C1 segment of cervical spinal cord (tissue), 14 donors: ENCODE results near the gene HPCA.

Experiments used
- DNase-seq, 14 donors: peaks; one replicate each; lab custom pipeline; 2025; lab: John Stamatoyannopoulos, UW

Gene HPCA

DNA sequence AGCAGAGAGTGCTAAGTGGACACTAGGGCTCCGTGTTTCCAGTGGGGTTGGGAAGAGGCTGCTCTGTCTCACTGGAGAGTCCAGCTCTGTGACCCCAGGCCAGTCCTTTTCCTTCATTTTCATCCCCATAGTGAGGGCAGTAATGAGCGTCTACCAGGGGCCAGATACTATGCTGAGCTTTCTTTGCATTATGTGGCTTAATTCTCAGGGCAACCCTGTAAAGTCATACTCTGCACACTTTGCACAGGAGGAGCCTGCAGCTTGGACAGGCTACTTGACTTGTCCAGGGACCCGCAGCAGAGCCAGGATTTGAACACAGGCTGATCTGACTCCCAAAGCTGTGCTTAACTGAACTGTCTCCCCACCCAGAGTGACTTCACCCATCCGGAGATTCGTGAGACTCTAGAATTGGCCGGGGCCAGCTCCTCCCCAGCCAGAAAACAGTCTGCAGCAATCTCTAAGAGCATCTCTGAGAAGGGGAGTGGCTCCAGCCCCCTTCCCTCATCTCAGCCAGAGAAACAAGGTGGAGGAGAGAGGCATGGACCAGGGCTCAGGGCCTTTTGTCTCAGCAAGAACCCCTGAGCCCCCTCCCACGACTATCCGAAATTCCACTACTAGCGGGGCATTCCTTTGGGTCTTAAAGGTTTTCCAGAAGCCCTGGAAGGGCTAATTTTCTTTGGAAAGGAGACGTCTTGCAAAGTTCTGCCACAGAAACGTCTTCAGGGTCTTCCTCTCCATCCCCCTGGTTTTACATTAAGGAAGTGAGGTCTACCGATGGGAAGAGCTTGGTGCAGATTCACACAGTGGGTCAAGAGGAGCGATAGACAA, 14.7 kb upstream of the HPCA start:
- no peak for DNase-seq

DNA sequence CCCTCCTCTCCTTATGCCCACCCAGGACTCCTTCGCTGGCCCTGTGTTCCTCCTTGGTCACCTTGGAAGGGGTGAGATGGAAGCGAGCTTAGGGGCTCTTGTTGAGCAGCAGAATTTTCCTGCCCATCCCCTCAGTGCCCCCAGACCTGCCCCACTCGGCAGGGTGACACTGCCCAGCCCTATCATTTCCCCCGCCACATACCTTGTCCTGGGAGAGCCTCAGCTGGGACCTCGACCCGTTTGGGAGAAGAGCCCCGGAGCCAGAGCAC, 14.2 kb upstream of the HPCA start:
- no peak for DNase-seq

DNA sequence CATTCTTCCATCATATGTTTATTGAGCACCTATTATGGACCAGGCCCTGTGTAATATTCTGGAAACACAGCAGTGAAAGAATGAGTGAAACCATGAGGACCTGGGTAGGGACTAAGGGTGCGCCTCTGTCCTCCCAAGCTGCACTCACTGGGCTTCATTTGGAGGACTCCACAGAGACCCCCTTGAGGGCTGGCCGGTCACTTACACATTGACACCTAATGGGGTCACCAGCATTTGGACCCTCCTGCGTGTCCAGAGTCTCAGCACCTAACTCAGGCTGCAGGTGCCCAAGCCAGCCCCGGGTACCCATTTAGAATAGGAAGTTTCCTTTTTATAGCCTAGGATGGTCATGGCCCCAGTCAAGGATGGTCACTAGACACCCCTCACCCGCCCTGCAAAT, 12.8 kb upstream of the HPCA start:
- DNase-seq = no peak

DNA sequence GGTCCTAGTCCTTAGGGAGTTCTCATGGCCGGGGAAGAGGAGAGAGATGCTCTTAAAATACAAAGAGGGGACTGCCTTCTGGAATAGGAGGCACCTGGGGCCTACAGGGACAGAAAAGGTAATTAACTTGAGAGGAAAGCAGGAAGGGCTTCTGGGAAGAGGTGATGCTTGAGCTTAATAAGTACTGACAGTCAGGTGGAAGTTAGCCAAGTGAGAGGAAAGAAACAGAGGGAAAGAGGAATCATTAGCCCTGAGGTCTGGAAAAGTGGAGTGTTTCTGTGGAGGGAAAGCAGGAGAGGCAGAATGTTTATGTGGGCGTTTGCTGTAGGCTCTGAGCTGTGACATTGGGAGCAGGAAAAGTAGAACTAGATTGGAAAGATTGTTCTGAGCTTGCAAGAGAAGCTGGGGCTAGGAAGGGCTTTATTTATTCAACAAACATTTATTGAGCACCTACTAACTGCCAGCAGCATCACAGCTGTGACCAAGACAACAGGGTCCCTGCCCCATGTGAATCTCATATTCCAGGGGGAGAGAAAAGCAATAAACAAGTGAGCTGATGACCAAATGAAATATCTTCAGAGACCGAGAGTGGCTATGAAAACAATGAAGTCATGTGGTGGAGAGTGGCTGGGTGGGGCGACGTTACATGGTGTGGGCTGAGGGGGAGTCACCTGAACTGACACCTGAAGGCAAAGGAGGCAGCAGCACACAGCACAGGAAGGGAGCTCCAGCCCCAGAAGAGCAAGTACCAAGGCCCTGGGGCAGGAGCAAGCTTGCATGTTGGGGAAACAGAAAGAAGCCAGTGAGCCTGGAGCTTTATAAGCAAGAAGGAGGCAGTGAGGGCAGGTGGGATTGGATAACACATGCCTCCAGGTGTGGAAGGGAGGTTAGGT, 11.2 kb upstream of the HPCA start:
- no peak for DNase-seq

DNA sequence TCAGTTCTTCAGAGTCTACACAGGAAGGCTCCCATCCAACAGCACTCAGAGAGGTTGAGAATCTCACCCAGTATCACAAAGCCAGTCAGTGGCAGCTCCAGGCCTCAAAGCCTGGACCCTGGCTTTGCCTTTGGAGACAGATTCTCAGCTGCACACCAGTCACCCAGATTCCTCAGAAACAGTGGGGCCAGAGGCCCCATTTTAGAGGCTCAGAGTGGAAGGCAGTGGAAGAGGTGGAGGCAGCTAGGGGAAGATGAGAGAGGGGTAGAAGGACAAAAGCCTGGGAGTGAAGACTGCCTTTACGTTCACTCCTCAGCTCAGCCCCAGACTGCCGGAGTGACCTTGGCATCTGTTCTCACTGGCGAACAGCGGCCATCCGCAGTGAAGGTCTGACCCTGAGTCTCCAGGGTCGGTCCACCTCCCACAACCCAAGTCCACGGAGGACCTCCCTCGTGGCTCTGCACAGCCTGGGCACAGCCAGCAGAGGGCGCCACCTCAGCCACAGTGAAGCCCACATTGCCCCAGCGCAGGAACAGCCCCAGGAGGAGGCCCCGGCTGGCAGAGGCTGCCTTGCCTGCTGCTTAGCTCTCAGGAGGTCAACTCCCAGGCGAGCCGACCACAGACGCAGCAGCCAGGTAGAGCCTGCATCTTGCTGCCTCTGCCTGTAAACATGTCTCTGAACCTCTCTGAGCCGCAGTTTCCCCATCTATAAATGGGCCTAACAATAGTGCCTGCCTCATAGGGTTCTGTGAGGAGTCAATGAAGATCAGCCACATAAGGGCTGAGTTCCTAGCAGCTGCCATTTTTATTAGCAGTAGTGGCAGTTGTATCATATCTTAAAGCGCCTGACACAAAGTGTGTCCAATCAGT, 9.7 kb upstream of the HPCA start:
- DNase-seq = peak in 8 of 14 donors; percentile 21 to 62 (median 28)

DNA sequence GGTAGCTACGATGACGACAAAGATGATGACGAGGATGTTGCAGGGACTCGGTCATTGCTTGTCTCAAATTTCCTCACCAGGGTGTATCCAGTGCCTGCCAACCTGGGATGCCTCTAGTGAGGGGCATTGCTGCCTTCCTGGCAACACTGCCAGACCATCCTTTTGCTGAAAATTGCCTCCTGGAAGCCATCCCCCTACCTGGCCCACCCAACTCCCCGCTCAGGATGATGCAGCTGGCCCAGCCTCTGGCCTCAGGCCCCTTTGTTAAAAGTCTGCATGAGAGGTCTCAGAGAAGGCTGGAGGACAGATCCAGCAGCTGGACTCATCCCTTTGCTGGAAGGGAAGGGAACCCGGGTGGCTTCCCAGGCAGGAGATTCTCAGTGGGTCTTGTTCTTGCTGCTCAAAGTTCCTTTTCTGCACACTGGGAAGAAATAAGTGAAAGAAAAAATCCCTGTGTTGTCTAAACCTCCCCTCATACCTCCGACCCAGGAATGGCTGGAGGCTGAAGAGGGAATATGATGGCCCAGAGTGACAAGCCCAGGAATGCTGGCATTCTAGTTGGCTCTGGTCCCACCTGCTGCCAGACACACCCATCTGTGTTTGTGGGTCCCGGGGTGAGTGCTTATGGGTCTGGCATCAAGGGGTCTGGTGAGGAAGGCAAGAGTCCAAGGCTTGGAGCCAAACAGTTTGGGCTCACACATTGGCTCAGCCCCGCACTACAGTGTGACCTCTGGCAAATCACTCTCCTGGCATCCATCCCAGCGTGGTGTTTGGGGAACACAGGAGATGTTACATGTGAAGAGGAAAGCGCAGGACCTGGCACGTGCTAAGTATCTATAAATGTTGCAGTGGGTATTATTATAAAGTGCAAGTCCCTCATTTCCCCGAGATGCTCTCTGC, 8.8 kb upstream of the HPCA start:
- DNase-seq = peak in 1 of 14 donors; percentile 85

DNA sequence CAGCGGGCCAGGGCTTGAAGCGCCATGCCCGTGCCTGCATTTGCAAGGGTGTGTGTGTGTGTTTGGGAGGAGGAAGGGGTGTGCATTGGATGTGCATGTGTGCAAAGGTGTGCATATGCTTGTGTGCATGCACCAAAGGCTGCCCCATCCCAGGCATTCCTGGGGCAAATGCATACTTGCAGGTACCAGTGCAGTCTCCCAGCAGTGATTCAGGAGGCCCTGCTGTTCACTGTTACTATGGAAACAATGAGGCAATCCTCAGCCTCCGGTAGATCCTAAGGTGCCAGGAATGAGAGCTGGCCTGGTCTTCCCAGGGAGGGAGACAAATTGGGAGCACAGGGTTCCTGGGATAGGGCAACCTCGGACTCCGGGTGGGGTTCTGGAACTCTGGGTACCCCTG, 8.1 kb upstream of the HPCA start:
- DNase-seq = peak in 1 of 14 donors; percentile 91

DNA sequence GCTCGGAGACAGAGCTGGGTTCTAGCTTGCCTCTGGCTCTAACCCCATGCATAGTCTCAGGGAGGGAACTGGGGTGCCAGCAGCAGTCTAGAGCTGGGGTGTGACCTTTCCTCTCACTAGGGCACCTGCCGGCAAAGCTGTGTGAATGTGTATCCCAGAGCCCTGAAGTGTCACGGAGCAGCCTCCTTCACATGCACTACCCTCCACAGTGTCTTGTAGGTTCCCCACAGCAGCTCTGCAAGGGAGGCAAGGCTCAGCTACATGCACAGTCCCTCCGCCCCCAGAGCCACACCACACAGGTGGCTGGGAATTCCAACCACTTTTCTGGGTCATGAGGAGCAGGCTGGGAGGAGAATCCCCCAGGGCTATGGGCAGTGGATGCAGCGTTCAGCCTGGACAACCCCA, 7.7 kb upstream of the HPCA start:
- no peak for DNase-seq

DNA sequence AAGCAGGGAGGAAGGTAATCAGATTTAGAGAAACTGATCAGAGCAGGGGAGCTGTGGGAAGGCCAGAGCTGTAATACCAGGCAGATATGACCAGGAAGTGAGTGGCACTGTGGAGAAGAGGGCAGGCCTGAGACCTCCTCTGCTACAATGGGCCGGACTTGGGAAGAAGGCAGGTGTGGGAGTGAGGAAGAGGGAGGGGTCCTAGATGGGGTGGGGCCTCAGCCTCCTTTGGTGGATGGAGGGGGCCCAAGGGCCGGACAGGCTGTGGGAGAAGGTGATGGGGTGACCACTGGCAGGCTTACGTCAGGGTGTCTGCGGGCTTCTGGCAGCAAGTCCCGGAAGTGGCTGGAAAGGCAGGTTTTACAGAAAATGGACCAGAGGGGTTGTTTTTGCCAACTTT, 5.0 kb upstream of the HPCA start:
- no peak for DNase-seq

DNA sequence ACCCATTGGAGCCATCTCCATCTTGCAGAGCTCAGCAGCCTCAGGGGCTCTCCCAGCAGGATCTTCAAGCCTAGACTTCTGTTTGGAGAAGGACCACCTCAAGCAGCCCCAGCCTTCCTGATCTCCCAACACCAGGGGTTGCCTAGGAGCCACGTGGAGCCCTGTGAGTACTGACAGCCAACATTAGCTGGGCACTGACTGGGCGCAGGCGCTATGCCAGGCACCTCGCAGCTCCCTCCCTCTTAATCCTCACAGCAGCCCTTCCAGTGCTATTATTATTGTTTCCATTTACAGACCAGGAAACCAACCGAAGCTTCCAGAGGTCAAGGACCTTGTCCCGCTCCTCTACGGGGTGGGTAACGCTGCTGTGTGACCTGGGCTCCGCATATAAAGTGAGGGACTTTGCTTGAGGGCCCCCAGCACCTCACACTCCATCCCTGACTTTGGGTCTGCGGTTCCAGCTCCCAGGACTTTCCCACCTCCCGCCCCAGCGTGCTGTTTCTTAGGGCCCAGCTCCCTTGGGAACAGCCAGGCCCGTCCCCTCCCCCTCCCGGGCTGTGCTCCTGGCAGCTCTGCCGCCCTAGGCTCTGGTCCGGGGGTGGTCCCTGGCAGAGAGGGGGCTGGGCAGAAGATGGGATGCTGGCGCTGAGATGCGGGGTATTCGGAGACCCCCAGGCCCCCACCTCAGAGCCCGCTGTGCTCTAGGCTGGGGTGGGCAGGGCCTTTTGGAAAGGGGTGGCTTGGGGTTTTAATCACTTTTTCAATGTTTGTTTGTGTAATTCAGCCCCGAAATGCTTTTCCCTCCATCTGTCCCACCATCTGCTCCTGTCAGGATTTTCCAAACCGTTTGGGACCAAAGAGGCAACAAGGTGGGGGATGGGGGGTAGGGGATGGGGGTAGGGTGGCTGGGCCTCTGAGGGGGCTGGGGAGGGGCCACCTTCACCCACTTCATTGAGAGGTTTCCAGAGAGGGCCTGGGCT, 4.1 kb upstream of the HPCA start:
- DNase-seq = peak in 9 of 14 donors; percentile 16 to 92 (median 36)

DNA sequence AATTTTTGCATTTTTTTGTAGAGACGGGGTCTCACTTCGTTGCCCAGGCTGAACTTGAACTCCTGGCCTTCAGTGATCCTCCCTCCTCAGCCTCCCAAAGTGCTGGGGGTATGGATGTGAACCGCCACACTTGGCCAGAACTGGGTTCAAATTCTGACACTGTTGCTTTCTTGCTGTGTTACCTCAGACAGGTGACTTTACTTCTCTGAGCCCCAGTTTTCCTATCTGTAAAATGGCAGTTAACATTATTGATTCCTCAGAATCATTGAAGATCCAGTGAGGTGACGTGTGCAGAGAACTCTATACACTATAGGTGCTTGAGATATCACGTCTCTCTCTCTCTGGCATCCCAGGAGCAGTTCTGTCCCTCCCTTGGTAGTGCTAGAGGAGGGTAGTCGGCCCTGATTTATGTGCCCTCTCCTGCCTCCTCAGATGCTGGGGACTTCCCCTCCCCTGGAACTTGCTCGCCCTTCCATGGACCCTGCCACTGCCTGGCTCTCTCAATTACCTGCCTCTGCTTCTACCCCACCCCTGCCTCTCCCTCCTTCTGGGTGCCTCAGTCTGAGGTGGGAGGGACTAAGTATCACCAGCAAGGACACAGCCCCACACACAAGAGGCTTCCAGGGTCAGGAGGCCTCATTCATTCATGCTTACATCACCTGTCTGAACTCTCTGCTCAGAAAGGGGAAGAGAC, 2.8 kb upstream of the HPCA start:
- DNase-seq = peak in 1 of 14 donors; percentile 26

DNA sequence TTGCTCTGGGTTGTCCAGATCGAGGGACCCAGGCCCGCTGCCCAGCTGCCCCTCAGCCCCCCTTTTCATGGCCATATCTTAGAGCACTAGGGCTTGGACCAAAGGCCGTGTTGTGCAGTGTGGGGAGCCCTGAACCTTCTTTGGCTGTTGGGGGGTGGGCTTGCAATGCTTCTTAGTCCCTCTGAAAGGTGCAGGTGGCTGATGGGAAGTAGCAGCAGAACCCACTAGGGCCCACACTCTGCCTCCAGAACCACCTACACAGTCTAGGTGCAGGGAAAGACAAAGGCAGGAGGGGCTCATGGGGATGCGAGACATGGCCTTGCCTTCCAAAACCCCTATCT, 2.3 kb upstream of the HPCA start:
- no peak for DNase-seq

DNA sequence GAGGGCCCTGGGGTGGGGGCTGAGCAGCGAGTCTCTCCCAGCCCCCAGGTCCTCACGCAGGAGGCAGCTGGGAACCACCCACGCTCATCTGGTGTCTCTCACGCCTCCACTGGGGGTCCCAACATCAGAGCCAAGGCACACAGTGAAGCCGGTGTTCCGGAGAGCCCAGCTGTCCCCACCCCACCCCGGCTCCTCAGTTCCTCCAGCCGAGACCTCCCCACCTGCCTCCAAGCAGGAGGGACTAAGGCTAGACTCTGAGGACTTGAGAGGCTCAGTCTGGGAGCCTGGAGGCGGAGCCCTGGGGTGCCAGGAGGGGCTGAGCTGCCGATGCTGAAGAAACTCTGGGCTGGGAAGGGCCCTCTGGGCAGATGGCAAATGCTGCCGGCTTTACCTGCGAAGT, 1.6 kb upstream of the HPCA start:
- DNase-seq = peak in 1 of 14 donors; percentile 34

DNA sequence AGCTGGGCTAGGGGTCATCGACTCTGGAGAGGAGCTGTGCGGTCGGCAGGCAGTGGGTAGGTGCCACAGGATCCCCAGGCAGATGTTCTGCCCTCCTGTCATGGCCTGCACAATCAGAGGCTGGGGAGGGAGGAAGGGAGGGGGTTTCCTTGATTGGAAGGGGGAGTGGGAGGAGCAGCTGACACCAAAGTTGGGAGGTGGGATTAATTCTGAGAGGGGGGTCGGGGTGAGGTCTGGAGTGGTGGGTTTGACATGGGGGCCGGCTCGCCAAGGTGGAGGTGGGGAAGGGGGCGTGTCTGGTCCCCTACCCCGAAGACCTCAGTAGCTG, 651 bp upstream of the HPCA start:
- DNase-seq = no peak

DNA sequence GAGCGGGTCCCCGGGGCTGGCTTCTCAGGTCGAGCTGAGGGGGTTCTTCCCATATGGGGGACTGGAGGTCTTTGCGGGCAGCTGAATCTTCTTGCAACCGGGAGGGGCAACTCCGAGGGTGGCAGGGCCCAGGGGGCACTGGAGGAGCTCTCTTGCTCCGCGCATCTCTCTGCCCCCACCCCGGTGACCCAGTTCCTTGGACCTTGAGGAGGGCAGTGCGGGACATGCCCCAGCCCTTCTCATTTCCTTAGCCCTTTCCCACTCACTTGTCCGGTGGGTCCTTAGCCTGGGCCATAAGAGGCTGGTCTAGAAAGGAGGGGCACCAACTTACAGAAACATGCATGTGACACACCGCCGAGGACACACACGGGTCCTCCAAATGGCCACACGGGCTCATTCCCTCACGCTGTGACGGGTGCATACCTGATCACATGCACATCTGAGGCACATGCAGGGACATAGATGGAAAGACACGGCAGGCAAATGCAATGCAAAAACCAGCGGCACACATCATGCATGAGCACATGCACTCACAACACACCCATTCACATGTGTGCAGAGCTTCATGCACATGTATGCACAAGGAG, 630 bp downstream of the HPCA start:
- peak in 1 of 14 donors; percentile 54 for DNase-seq

DNA sequence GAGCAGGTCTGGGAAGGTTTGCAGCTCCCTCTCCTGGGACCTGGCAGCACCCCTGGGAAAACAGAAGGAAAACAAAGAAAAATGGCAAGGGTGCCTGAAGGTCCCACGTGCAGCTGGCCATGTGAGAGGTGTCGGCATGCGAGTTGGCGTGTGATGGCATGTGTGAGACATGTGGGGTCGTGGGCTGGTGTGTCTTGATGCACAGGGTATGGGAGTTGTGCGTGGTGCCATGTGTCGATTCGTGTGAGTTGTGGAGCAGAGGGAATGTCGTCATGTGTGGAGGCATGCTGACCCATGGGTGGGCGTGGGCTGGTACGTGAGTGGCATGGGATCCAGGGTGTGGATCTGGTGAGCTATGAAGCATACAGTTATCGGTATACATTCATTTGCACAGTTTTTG, 1.3 kb downstream of the HPCA start:
- DNase-seq = no peak

DNA sequence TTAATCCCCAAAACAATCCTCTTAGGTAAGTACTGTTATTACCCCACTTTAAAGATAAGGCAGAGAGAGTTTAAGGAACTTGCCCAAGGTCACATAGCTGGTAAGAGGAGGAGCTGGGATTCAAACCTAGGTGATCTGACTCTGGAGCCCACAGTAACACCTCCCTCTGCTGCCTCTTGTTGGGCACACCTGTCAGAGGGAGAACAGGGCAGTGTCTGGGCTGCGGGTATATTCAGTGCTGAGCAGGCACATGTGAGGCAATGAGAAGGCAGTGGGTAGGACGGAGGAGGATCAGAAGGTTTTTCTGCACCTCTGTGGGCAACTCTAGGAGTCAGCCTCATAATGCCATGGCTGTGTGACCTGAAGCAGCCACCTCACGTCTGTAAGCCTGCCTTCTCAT, 1.8 kb downstream of the HPCA start:
- no peak for DNase-seq

DNA sequence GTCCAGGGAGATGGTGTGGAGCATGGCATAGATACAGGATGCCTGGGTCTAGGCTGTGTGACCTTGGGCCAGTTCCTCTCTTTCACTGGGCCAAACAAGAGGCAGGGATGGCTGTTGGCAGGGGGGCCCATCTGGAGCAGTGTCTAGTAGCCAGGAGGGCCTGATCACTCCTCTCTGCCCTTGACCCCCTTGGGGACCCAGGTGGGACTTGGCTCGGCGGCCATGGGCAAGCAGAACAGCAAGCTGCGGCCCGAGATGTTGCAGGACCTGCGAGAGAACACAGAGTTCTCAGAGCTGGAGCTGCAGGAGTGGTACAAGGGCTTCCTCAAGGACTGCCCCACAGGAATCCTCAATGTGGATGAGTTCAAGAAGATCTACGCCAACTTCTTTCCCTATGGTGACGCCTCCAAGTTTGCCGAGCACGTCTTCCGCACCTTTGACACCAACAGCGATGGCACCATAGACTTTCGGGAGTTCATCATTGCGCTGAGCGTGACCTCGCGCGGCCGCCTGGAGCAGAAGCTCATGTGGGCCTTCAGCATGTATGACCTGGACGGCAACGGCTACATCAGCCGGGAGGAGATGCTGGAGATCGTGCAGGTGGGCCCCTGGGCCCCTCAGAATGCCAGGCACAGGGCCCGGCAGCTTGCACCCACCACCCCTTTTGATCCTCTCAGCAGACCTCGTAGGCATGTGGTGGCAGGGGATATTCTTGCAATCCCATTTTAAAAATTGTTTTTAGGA, 2.6 kb downstream of the HPCA start:
- no peak for DNase-seq
